HG02571 (cell line): Measurements from ENCODE around the gene RBM26.
A peak's percentile ranks its signal among the peaks of the same experiment; 100 is the strongest.
"Not testable (repeated sequence)": the region's sequence is repeated elsewhere in the genome, so short reads cannot be mapped to it uniquely, and the experiment has no call there.

Source experiments
- ATAC-seq: cut with Tn5 transposase; IDR thresholded peaks from one replicate; pipeline ENCODE4 v1.9.1; 2021; ENCODE audit warnings: mild to moderate bottlenecking, moderate library complexity; ENCODE audit not compliant: unreplicated experiment

The RBM26 gene

DNA sequence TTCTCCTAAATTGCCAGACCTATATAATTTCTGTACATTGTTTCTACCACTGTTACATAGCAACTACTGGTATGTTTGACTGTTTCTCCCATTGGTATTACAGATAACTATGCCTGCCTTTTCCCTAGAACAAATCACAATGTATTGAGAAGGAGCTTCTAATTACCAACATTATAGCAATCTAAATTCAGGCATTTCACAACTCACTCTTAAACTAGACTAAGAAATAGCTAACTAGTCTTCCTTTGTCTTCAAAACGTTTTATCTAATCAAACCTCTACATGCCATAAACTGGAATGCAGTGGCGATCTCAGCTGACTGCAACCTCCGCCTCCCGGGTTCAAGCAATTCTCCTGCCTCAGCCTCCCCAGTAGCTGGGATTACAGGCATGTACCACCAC lies 18.2 kb downstream of the RBM26 start:
- no peak for ATAC-seq

DNA sequence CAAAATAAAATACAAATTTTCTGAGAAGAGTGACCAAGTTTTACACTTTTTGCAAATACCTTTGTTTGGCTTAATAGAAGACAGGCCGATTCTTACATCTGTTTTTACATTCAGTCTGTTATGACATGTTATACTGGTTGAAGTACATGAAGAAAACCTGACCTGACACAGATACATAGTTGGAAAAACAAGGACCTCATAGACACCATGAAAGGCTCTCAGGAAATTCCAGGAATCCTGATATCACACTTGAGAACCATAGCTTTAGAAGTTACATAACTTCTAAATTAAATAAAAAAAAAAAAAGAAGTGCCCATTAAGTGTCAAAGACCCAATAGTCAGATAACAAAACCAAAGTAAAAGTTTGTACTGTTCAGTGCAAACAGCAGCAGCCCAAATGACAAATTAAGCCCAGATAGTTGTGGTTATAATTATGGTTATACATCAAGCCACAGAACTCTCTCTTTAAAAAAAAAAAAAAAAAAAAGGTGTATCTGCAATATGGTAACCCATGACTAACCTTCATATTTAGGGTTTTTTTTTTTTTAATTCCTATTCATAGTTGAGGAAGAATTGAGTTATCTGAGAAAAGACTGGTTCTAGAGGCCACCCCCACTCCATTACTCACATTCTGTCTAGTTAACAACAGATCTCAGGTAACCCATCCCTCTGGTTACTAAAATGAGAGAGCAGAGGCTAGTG lies 19.8 kb downstream of the RBM26 start:
- ATAC-seq: no peak

DNA sequence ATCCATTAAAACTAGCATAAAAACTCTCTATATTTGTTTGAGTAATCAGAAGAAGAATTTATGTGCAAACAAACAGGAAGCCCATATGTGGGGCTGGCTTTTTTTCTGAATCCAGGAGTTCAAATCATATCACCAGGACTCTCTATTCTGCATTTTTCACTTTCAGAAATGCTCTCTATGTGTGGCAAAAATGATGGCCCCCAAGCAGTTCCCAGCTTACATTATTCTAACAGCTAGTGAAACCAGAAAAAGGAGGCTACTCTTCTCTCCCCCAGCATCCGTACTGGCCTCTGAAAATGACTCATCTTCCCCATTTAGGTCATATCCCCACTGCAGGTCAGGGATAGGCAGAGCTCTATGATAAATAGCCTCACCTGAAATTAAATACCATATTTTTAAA lies 20.4 kb downstream of the RBM26 start:
- ATAC-seq: peak; percentile 91

DNA sequence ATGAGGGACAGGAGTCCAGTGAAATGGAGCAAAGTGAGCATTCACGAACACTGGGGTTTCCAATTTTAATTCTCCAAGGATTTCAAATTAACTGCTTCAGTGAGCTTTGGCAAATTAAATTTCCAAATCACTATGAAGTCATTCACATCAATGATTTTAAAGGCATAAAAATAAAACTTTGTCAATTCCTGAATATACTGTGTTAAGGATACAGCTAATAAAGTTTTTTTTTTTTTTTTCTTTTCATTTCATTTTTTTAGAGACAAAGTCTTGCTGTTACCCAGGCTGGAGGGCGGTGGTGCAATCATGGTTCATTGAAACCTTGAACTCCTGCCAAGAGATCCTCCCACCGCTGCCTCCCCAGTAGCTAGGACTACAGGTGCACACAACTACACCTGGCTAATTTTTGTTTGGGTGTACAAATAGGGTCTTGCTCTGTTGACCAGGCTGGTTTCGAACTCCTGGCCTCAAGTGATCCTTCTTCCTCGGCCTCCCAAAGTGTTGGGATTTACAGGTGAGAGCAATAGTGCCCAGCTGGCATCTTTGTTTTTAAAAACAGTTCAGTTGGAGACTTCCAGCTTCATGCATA lies 21.9 kb downstream of the RBM26 start:
- ATAC-seq: no peak

DNA sequence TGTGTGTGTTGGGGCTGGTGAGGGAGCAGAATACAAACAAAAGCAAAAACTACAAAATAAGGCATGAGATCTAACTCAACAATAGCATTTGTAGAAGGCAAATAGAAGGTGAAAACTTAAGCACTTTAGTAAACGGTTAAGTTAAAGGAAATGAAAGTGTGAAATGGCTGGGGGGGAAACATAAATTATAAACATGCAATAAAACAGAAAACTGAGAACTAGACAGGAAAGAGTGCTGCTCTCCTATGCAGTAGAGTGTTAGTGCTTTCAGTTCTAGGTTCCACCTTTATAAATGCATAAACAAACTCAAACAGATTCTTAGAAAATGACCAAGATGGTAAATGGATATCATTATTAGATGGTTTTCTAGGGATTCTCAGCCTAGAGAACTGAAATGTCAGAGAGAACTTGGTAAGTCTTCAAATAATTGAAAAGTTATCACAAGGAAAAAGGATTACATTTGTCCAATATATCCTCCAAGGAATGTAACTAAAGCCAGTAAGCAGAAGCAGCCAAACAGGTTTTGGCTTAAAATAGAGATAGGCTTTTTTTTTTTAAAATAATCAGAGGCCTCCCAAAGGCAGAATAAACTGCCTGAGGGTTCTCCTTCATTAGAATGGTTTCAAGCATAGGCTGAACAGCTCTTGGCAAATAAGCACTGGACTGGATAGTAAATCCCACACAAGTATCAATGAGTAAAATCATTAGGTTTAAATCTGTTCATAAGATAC lies 23.3 kb downstream of the RBM26 start:
- peak; percentile 45 for ATAC-seq

DNA sequence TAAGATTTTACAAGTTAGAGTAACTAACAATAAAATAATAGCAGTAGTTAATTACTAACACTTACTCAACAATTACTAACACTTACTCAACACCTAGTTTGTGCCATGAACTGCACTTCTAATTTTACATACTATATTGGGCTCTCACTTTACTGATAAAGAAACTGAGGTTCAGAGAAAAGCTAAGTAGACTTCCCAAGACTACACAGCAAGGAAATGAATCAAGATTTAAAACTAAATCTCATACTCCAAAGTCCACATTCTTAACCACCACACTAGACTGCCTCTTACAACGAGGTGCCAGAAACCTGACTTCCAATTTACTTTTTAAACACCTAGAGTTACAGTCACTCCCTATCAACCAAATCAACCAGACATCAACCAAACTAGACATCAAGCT lies 25.1 kb downstream of the RBM26 start:
- no peak for ATAC-seq

DNA sequence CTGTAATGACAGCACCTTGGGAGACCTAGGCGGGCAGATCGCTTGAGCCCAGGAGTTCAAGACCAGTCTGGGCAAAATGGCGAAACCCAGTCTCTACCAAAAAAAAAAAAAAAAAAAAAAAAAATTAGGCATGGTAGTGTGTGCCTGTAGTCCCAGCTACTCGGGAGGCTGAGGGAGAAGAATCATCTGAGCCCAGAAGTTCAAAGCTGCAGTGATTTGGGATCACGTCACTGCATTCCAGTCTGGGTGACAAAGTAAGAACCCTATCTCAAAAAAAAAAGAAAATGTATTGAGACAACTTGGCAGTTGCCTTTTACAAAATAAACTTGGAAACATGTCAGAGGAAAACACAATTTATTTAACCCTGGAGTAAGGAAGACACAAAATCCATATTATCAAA lies 26.8 kb downstream of the RBM26 start:
- ATAC-seq: no peak

DNA sequence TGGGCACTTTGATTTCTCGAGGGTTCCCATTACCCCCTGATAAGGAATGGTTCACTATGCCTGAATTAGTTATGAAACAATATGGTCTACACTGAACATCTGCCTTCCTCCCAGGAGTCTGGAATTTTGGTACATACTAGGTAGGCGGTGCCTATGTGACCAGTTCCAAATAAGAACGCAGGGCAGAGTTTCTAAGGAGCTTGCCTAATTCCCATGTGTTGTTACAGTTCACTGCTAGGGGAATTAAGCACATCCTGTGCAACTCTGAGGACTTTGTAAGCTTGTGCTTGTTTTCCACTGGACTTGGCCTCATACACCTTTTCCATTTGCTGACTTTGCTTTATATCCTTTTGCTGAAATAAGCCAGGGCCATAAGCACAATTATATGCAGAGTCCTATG lies 29.2 kb downstream of the RBM26 start:
- no peak for ATAC-seq

DNA sequence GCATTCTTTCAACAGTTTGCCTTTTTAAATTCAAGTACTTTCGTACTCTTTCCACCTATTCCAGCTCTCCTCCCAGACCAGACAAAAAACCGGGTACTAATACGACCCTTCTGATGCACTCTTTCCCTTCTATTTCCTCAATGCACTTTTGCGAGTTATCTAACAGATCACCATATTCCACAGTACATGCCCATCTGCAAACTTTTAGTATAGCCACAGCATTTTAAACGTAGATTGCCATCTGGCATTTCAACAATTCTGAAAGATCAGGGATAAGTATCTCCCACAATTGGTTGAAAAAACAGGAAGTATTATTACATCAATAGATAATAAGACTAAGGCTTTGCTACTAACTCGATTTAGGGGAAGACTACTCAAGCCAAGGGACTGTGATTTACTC lies 31.5 kb downstream of the RBM26 start:
- no peak for ATAC-seq

DNA sequence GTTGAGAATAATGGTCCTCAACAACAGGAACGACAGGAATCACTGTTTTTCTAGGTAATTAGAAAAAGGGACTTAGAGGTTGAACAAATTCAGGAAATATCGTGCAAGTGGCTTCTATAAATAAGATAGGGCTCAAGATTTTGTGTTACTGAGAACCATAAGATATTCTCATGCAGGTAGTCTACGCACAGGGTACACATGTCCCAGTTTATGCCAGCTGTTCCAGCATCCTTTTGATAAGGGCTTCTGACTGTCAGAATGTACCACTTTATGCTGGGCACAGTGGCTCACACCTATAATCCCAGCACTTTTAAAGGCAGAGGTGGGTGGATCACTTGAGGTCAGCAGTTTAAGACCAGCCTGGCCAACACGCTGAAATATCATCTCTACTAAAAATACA lies 32.1 kb downstream of the RBM26 start:
- no peak for ATAC-seq

DNA sequence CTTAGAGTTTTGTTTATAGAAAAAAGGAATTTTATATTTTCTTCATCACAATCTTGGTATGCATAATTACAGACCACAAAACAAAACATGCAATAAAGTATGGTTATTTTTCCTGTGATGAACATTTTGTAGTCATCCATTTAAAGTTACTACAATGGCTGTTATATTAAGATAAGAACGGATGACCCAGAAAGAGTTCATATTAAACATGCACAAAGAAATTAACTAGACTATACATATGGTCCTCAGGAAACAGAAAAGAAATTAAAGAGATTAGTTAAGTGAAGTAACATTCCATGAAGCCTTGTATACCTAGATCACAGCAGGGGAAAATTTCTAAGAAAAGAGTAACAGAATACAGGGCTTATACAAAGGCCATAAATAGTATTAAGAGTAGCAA lies 36.8 kb downstream of the RBM26 start:
- ATAC-seq: no peak

DNA sequence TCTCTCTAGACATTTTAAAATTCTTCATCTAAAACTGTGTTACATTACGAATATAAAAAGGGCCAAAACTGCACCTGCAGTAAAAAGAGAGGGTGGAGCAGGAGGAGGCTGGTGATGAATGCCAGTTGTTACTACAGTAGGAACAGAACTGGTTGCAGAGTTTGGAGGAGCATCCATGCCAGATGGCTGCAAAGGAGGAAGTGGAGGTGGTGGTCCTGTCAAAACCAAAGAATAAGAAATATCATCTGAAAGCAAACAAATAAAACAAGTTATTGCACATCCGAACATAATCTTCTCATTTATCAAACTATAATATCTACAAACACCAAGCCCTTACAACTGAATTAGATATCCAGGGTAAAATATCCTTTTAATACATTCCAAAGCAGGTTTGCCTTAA lies 40.1 kb downstream of the RBM26 start:
- no peak for ATAC-seq

DNA sequence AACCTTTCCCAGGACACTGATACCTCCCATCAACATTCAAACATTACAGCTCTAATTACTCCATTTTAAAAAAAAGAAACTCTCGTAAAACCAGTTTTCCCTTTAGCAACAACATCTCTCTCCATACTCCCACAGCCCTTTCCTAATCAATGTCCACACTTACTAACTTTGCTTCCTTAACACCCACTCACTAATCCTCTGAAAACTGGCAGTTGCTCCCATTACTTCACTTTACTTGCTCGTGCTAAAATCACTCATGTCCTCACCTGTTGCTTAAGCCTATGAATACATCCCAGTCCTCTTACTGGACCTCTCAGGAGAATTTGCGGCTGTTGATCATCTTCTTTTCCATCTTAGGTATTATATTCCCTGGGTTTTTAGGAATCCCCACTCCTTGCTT lies 44.8 kb downstream of the RBM26 start:
- ATAC-seq: no peak

DNA sequence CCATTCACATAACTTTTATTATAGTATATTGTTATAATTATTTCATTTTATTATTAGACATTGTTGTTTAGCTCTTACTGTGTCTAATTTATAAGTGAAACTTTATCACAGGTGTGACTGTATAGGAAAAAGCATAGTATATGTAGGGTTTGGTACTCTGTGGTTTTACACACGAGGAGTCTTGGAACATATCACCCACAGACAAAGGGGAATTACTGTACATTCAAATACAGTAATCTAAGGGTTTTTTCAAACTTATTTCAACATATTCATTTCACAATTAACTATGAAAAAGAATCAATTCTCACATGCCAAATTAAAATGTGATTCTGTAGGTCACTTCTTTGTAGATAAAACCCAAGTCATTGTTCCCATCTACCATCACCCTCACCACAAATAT lies 46.0 kb downstream of the RBM26 start:
- no peak for ATAC-seq

DNA sequence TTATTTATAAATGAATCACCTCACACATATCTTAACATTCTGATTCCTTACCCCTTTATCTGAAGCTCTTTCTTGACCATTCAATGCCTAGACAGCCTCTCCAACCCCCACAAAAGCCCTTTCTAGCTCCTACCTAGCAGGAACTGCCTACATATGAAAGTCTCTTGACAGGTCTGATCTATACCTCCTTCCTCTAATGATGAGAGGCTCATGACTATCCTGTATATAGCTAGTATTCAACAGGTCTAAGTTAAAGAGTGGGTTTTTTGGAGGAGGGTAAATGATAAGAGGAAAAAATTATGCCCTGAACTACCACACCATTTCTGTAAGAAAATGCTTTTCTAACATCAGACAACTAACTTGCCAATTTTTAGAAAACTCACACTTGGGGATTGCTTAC lies 47.0 kb downstream of the RBM26 start:
- ATAC-seq: no peak

DNA sequence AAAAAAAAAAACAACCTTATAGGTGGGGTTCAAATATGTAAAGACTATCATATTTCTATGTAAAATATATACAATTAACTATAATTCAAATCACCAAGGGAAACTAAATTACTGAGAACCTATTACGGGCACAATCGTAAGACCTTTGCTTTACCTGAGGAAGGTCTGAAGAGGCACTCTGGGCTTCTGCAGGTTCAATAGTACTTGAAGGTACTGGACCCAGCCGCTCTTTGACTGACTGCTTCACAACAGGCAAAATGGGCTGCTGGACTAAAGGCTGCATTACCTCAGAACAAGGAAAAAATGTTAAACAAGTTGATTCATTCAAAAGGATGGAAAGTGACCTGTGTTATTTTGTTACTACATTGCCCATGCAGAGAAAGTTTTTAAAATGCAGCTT lies 51.8 kb downstream of the RBM26 start:
- ATAC-seq: no peak

DNA sequence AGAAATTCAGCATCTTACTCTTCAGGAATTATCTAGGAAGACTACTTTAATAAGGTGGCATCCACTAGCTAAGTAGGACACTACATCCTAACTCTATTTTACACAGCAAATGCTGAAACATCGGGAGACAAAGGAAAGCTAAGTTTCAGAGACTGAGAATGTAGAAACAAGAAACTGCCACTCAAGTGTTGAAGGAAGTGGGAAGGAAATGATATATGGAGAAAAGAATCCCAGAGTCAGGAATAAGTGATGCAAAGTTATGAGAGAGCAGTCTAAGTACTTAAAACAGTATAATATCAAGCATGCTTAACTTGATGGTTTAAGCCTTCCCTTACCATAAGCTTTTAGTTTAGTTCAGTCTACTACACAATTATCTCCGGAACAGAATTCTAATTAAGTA lies 52.4 kb downstream of the RBM26 start:
- ATAC-seq: no peak

DNA sequence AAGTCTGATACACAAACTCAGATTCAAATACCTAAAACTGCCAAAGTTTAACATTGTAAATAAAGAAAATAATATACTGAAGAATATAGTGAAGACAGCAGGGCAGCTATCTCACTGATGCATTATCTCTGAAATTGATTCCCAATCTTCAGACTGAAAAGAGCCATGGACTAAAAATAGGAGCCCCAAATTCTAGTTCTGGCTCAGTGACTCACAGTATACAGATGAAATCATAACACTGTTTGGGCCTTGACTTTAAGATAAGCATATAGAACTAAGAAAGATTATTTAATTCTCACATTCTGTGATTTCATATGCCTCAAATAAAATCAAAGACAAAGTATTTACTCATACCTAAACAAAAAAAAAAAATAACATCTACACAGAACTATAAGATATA lies 53.9 kb downstream of the RBM26 start:
- ATAC-seq: no peak

DNA sequence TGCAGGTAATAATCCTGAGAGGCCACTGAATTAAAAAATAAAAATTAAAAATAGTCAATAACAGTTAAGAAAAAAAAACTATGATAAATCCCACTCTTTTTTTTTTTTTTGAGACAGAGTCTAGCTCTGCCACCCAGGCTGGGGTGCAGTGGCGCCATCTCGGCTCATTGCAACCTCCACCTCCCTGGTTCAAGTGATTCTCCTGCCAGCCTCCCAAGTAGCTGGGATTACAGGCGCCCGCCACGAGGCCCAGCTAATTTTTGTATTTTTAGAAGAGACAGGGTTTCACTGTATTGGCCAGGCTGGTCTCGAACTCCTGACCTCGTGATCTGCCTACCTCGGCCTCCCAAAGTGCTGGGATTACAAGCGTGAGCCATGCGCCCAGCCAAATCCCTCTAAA lies 56.4 kb downstream of the RBM26 start:
- not testable (repeated sequence) for ATAC-seq

DNA sequence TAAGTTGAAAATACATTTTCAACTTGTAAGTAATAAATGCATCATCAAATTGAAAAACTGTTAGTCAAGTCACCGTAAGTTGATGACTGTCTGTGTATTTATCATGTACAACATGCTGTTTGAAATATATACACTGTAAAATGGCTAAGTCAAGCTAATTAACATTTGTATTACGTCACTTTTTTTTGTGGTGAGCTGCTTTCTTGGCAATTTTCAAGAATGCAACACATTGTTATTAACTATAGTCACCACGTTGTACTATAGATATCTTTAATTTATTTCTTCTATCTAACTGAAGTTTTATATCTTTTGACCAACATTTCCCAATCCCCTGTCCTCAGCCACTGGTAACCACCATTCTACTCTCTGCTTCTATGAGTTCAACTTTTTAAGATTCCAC lies 57.0 kb downstream of the RBM26 start:
- ATAC-seq: no peak

DNA sequence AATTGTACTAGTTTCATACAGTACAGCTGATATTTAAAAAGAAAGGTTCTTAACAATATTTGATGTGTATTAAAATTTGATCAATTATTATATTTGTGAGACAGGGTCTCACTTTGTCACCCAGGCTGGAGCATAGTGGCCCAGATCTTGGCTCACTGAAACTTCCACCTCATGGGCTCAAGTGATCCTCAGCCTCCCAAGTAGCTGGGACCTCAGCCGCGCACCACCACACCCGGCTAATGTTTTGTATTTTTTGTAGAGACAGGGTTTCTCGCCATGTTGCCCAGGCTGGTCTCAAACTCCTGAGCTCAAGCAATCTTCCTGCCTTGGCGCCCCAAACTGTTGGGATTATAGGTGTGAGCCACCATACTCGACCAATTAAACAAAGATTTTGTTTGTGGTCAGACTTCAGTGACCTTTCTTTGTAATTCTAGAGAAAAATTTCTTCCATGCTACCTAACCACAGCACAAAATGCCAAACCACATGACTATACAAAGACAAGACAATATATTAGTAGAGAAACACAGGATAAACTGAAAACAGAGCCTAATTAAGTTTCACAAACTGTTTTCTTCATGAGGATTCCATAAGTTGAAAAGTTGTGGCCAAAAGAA lies 59.6 kb downstream of the RBM26 start:
- no peak for ATAC-seq

DNA sequence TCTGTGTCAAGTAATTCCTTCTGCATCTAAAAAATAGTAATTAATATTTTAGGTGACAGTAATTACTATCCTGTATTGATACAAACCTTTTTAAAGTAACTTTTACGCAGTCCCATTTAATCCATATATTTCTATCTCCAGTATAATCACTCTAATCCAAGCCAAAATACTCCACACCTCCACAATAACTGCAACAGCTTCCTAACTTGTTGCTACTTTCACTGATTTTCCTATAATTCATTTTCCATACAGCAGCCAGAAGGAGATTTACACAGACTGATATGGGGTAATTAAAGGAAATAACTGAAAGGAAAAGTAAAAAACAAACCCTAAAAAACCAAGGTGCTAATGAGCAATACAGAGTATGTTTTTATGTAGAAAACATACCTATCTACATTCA lies 64.9 kb downstream of the RBM26 start:
- no peak for ATAC-seq
